SK-N-SH treated with all-trans-retinoic acid at 6 μM for 48 hours (cell line): ENCODE measurements around the gene CHMP4A.

Experiments
- CSDC2 ChIP-seq: fragments of 250-450 bp; sonication (Bioruptor Pico); IDR thresholded peaks from 2 replicates; pipeline ENCODE4 v1.5.0; 2020; ENCODE audit warnings: mild to moderate bottlenecking, moderate library complexity
- ESRRG ChIP-seq: fragments of 250-450 bp; sonication (Bioruptor Pico); IDR thresholded peaks from 2 replicates; pipeline ENCODE4 v1.6.1; 2021; ENCODE audit warnings: mild to moderate bottlenecking
- ISL1 ChIP-seq: fragments of 250-450 bp; sonication (Bioruptor Pico); IDR thresholded peaks from 2 replicates; pipeline ENCODE4 v2.1.2; 2022; ENCODE audit warnings: mild to moderate bottlenecking, moderate library complexity
- RARB ChIP-seq: fragments of 250-450 bp; sonication (Bioruptor Pico); IDR thresholded peaks from 2 replicates; pipeline ENCODE4 v1.8.0; 2021; ENCODE audit warnings: mild to moderate bottlenecking, moderate library complexity
- SNAI2 ChIP-seq: fragments of 250-450 bp; sonication (Bioruptor Pico); IDR thresholded peaks from 2 replicates; pipeline ENCODE4 v1.5.0; 2020; ENCODE audit warnings: mild to moderate bottlenecking, moderate library complexity
- TCF4 ChIP-seq: fragments of 250-450 bp; sonication (Bioruptor Pico); IDR thresholded peaks from 2 replicates; pipeline ENCODE4 v1.8.0; 2021; ENCODE audit warnings: mild to moderate bottlenecking, moderate library complexity, borderline replicate concordance
- TOX ChIP-seq: fragments of 250-450 bp; sonication (Bioruptor Pico); IDR thresholded peaks from 2 replicates; pipeline ENCODE4 v1.8.0; 2021; ENCODE audit warnings: mild to moderate bottlenecking, moderate library complexity, borderline replicate concordance
- ZC3H10 ChIP-seq: fragments of 250-450 bp; sonication (Bioruptor Pico); IDR thresholded peaks from 2 replicates; pipeline ENCODE4 v1.5.1; 2021; ENCODE audit warnings: mild to moderate bottlenecking, moderate library complexity
- ZFP3 ChIP-seq: fragments of 250-450 bp; sonication (Bioruptor Pico); IDR thresholded peaks from 2 replicates; pipeline ENCODE4 v1.5.0; 2020; ENCODE audit warnings: mild to moderate bottlenecking, moderate library complexity
- ZFP30 ChIP-seq: fragments of 450-650 bp; formaldehyde crosslinking; IDR thresholded peaks from 2 replicates; pipeline ENCODE4 v1.5.0; 2022; ENCODE audit warnings: mild to moderate bottlenecking, moderate library complexity
- ZNF565 ChIP-seq: fragments of 450-650 bp; formaldehyde crosslinking; conservative IDR thresholded peaks from 2 replicates; pipeline ENCODE4 v1.5.0; 2020; ENCODE audit warnings: low read depth, mild to moderate bottlenecking, moderate library complexity
- TF ChIP-seq, protein P1 (sequence below): fragments of 250-450 bp; sonication (Bioruptor Pico); IDR thresholded peaks from 2 replicates; pipeline ENCODE4 v1.8.0; 2021; ENCODE audit warnings: low read depth, mild to moderate bottlenecking, moderate library complexity, borderline replicate concordance
- TF ChIP-seq, protein P2 (sequence below): fragments of 250-450 bp; sonication (Bioruptor Pico); IDR thresholded peaks from 2 replicates; pipeline ENCODE4 v1.8.0; 2020; ENCODE audit warnings: mild to moderate bottlenecking, moderate library complexity, borderline replicate concordance

- TF ChIP-seq TOX (CRISPR knock-in tag) (no peak), ZC3H10 (CRISPR knock-in tag) (no peak), RARB (CRISPR knock-in tag) (no peak), ZFP3 (CRISPR knock-in tag) (no peak), TCF4 (CRISPR knock-in tag) (no peak), ISL1 (CRISPR knock-in tag) (no peak), SNAI2 (no peak), ESRRG (CRISPR knock-in tag) (no peak), CSDC2 (no peak), ZNF565 (CRISPR knock-in tag) (no peak), ZFP30 (CRISPR knock-in tag) (no peak)
- TF ChIP-seq, protein P1, sequence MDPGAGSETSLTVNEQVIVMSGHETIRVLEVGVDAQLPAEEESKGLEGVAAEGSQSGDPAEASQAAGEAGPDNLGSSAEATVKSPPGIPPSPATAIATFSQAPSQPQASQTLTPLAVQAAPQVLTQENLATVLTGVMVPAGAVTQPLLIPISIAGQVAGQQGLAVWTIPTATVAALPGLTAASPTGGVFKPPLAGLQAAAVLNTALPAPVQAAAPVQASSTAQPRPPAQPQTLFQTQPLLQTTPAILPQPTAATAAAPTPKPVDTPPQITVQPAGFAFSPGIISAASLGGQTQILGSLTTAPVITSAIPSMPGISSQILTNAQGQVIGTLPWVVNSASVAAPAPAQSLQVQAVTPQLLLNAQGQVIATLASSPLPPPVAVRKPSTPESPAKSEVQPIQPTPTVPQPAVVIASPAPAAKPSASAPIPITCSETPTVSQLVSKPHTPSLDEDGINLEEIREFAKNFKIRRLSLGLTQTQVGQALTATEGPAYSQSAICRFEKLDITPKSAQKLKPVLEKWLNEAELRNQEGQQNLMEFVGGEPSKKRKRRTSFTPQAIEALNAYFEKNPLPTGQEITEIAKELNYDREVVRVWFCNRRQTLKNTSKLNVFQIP (CRISPR knock-in tag) = no peak
- TF ChIP-seq, protein P2, sequence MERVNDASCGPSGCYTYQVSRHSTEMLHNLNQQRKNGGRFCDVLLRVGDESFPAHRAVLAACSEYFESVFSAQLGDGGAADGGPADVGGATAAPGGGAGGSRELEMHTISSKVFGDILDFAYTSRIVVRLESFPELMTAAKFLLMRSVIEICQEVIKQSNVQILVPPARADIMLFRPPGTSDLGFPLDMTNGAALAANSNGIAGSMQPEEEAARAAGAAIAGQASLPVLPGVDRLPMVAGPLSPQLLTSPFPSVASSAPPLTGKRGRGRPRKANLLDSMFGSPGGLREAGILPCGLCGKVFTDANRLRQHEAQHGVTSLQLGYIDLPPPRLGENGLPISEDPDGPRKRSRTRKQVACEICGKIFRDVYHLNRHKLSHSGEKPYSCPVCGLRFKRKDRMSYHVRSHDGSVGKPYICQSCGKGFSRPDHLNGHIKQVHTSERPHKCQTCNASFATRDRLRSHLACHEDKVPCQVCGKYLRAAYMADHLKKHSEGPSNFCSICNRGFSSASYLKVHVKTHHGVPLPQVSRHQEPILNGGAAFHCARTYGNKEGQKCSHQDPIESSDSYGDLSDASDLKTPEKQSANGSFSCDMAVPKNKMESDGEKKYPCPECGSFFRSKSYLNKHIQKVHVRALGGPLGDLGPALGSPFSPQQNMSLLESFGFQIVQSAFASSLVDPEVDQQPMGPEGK (CRISPR knock-in tag) = no peak
Observed at GRCh38 chr14:24178399-24179178, 34.7 kb downstream of the CHMP4A start.
